Stimulated activated CD8-positive, alpha-beta memory T cell treated with anti-CD3 and anti-CD28 coated beads, Interleukin-2, amount 100 ng/mL, for 1 hour (primary cell): ENCODE results near the gene CASKIN2.
"Not testable (repeated sequence)": the region's sequence is repeated elsewhere in the genome, so short reads cannot be mapped to it uniquely, and the experiment has no call there.

ENCODE experiments used
- DNase-seq, 2 donors: peaks; one replicate each; pipeline ENCODE4 v3.0.0-alpha.2; 2020; ENCODE audit warnings: low read depth in 2 of 2

The CASKIN2 gene

DNA sequence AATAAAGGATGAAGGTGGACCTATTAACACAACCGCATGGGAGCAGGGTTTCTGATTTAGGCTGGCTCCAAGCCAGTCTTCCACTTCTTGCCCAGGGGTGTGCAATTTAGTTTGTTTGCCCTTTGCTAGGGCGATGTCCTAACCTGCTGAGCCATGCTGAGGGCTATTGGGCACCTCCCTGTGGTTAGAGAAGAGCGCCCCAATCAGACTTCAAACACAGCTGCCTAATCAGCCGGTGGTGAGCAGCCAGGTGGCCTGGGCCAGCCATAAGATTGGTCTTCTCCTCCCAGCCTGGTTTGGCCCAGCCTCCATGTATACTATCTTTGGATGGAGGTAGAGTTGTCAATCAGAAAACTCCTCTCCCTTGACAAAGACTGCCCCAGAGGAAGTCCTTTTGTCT, 43.2 kb downstream of the CASKIN2 start:
- no peak for DNase-seq

GRCh38 chr17:75471207-75471606, 44.1 kb downstream of the CASKIN2 start:
- no peak for DNase-seq

DNA sequence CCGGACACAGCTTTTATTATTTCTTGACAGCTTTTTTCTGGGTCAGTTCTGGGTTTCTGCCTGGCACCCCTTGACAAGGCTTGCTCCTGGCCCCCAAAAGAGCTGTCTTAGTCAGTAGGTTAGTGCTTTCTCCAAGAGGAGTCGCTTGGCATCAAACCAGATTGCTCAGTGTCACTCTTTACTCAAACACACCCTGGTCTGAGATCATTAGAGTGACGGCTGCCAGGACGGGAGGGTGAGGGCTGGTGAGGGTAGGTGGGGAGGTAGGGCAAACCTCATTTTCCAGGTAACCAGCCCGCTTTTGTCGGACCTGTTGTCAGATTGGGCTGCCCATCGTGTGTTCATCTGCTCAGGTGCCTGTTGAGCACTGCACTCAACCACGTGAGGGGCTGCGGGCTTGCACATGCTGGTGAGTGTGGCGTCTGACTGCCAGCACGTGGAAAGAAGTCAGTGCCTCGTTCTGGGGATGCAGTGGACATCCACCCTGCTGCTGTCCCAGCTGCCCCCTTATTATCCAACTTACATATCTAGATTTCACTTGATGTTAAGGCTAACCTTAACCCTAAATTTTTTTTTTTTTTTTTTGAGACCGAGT, 46.5 kb downstream of the CASKIN2 start:
- DNase-seq = no peak

DNA sequence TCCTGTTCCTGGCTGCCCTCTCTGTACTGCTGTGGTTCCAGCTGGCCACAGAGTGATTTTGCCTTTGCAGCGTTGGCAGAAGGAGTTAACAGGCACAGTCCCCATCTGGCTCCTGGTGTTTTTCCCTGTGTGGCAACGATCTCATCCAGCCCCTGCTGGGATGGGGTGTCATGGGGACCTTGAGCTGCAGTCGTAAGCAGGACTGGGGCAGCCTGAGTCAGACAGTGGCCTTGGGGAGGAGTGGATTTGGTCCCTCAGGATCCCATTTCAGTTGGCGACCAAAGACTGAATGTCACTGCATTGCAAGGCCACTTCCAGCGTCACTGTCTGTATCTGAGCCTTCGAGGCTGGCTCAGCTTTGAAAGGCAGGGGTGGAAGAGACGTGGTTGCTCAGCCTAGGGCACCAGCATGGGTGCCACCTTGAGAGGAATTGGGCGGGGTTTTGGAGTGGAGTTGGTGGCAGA, 47.0 kb downstream of the CASKIN2 start:
- no peak for DNase-seq

- DNase-seq = no peak
These were observed 50.3 kb downstream of the CASKIN2 start for GRCh38 chr17:75465039-75465438.

DNA sequence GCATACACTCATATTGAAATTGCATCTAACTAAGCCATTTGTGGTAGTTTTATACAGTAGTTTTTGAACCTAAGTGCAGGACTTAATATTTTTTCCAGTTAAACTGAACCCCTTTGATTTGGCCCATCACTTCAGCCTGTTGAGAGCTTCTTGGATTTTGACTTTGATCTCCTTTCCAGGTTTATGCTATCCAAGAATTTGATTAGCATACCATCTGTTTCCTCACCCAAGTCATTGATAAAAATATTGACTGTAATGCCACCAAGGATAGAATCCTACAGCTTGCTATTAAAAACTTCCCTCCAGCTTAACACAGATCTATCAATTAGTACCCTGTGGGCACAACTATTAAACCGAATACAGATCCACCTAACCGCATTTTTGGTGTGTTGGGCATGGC, 51.7 kb downstream of the CASKIN2 start:
- DNase-seq = no peak

GRCh38 chr17:75460295-75460694, 55.0 kb downstream of the CASKIN2 start:
- no peak for DNase-seq

GRCh38 chr17:75459590-75460267, 55.6 kb downstream of the CASKIN2 start:
- DNase-seq = no peak

- DNase-seq = no peak
These were observed 56.1 kb downstream of the CASKIN2 start for GRCh38 chr17:75459246-75459589.

DNA sequence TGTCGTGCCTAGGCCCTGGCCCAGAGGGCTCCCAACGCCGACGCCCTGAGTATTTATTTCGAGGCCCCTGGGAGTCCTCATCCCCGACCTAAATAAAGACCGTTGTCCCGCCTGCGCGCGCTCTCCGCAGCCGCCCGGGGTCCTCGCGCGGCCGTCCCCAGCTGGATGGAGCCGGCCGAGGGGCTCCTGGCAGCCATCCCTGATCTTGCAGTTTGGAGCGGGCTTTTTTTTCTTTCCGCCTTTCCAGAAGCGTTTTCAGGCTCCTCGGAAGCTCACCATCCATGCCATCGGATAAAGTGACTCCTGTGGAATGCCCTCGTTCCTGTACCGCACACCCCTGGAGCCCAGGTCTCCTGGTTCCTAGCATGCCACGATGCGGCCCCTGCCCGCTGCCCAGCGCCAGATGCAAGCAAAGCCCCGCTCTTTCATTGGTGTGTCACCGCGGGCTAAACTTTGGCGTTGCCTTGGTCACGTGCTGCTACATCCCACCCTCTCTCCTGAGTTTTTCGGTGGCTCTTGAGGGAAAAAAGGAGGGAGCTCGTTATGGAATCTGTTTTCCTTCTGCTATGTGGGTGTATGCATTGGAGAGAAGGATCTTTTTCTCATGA, 58.2 kb downstream of the CASKIN2 start:
- no peak for DNase-seq

DNA sequence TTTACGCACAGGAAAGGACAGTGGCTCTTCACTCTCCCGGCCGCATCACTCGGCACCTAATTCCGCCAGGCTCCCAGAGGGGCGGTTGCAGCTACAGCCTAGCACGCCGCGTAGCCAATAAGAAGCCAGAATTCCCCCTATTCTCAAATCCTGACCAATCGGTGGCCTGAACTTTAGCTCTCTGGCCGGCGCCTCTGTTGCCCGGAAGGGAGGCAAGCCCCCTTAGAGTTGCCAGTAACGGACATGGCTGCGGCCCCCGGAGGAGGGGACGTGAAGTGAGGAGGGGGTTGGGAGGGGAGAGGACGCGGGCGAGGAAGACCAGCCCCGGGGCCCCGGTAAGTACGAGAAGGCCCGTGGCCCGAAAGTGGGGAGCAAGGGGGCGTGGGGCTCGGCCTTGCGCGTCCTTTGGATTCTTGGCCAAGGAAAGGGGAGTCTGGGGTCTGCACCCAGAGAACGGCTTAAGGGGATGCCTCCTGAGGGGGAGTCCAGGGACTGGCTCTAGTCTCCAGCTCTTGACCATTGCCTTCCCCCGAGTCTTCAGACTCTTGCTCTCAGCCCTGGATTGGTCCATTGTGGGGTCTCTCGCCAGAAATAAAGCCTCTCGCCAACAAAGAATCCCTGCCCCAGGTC, 58.8 kb downstream of the CASKIN2 start, which contains the start of gene TMEM94:
Gene TMEM94, plus strand, starts transcription at position 219 of the 630 bp plus-strand sequence. CDS start 15,271 bp downstream, outside the sequence.
- peak; percentile 73 to 82 for DNase-seq

DNA sequence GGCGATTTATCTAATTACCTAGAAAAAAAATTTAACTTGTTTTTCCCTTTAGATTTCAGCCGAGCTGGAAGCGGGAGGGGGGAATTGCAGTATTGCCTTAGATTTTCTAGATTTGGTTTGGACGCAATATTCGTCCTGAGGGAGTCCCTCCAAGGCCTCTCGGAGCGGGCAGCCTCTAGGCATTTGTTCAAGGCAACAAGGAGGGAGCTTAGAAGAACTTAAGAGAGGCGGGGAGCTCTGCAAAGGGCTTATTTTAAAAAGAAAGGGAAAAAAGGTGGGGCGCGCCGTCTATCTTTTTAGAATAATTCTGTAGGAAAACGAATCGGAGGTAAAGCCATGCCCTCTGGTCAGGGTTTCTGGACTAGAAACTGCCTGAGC, 59.3 kb downstream of the CASKIN2 start:
- DNase-seq = no peak

- not testable (repeated sequence) for DNase-seq
These were observed 60.7 kb downstream of the CASKIN2 start for GRCh38 chr17:75454672-75455071.

DNA sequence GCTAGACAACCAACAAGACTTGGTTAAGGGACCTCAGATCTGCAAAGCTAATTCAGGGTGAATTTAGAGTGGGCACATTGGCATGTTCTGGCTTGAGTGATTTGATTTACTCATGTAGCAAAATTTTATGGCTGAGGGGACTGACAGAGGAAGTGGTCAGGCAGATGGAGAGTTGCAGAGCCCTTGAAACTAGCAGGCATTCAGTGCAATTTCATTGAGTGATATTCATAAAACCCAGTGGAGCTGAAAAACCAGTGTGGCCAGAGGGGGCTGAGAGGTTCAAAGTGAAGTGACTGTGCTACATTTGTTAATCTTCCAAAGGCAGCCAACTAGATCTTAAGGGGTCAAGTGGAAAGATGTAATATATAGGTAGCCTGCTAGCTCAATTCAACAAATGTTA, 61.1 kb downstream of the CASKIN2 start:
- no peak for DNase-seq

DNA sequence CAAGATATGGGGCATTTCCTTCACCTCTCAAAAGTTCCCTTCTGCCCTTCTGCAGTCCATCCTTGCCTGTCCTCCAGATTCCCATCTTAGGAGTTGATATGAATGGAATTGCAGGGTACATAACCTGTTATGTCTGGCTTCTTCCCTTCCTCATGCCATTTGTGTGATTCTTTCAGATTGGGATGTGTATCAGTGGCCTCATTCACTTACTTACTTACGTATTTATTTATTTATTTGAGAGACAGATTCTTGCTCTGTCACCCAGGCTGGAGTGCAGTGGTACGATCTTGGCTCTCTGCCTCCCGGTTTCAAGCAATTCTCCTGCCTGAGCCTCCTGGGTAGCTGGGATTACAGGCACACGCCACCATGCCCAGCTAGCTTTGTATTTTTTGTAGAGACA, 65.1 kb downstream of the CASKIN2 start:
- DNase-seq = no peak
